GM12801 (cell line): ENCODE measurements around the gene TBC1D24.

Experiments used
- TF ChIP-seq, protein P1 (sequence below): IDR thresholded peaks from one replicate; pipeline ENCODE4 v1.5.1; 2011; ENCODE audit warnings: control low read depth; ENCODE audit not compliant: insufficient read length; ENCODE audit errors: extremely low read depth

TBC1D24 gene

DNA sequence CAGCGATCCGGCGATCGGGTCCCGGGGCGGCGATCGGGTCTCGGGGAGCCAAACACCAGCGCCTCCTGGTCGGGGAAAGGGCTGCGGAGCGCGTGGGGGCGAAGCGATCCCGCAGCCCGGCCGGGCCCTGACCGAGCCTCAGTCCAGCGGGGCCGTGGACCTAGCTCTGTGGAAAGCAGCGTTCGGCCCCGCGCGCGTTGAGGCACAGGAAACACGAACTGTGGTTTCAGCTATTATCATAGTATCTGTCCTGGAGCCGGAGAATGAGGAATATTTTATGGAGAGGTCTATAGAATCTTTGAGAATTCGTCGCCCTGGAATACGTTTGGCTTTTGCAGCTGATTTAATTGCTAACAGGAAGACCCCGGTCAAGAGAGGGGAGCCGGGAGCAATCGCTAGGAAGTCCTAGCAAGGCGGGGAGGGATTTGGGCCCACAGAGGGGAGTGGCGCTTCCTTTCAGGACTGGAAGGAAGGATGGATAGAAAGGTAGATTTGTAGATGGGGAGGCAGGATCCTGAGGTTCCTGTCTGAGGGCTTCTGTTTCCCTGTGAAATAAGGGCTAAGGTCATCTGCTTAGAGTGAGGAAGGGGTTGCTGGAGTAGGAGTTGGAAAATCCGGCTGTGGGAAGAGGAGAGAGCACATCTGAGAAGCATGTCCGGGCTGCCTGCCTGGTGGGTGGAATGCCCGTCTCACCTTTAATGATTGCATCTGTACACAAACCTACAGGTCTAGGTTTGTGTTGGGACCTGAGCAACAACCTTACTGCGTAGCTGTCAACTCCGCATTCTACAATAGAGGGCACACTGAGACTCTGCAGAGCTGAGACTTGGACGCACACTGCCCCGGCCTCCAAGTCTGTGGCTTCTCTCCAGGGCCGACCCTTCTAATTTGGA lies 44.9 kb upstream of the TBC1D24 start:
- TF ChIP-seq, protein P1, sequence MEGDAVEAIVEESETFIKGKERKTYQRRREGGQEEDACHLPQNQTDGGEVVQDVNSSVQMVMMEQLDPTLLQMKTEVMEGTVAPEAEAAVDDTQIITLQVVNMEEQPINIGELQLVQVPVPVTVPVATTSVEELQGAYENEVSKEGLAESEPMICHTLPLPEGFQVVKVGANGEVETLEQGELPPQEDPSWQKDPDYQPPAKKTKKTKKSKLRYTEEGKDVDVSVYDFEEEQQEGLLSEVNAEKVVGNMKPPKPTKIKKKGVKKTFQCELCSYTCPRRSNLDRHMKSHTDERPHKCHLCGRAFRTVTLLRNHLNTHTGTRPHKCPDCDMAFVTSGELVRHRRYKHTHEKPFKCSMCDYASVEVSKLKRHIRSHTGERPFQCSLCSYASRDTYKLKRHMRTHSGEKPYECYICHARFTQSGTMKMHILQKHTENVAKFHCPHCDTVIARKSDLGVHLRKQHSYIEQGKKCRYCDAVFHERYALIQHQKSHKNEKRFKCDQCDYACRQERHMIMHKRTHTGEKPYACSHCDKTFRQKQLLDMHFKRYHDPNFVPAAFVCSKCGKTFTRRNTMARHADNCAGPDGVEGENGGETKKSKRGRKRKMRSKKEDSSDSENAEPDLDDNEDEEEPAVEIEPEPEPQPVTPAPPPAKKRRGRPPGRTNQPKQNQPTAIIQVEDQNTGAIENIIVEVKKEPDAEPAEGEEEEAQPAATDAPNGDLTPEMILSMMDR, result no peak

DNA sequence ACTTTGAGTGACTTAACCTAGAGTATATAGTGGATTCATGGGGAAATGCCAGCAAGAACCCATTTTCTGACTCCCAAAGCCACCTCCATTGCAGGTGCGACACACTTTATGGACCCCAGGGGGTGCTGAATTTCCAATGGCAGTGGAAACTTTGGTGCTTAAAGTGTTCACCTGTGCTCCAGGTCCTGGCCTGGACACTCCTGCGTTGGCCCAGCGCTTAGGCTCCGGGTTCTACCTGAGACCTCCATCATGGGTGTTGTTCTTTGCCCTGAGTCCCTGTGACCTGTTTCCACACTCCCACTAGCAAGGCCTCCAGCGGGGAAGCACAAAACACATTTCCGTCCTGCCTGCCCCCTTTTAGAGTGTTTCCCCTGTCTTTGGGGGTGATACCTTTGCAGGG lies 42.6 kb upstream of the TBC1D24 start:
- TF ChIP-seq, protein P1, result no peak

DNA sequence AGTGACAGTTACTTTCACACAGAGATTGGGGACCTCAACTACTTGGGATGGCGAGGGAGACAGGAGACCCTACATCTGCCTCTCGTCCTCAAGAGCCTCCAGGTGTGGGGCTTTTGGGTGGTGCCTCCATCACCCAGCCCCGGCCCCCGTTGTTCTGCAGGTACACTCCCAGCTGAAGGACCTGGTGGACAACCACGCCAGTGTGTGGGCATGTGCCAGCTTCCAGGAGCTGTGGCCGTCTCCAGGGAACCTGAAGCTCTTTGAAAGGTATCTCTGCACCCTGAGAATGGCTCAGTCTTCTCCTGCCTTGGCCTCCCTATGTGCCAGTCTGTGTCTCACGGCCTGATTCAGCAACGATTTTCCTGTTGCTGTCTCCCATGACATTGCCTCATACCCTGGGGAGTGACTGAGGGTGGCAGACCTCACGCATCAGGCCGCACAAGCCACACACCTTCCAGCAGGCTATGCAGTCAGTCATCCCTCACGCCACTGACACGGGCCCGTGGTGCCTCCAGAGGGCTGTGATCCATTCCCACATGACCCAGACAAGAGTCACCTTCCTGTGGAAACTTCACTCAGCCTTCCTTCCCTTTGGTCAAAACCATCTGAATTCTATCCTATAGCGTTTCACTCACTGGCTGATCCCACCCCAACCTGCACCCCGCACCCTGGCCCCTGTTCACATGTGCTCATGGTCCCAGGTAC lies 42.0 kb upstream of the TBC1D24 start:
- TF ChIP-seq, protein P1, result no peak

DNA sequence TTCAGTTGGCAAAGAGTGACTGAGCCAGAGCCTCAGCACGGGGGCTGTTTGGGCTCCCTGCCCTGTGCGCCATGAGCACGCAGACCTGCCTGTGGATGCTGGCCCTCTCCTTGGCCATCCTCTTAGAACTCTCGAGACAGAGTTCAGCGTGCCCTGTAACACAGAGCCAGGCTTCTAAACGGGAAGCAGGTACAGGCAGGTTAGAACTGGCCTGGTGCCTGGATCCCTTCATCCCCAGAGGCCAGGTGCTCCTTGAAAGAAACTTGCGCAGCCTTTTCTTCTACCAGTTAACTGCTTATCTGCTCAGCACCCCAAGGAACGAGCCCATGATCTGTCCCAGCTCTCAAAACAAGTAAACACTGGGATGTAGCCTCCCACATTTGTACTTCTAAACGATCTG lies 38.8 kb upstream of the TBC1D24 start:
- TF ChIP-seq, protein P1, result no peak

DNA sequence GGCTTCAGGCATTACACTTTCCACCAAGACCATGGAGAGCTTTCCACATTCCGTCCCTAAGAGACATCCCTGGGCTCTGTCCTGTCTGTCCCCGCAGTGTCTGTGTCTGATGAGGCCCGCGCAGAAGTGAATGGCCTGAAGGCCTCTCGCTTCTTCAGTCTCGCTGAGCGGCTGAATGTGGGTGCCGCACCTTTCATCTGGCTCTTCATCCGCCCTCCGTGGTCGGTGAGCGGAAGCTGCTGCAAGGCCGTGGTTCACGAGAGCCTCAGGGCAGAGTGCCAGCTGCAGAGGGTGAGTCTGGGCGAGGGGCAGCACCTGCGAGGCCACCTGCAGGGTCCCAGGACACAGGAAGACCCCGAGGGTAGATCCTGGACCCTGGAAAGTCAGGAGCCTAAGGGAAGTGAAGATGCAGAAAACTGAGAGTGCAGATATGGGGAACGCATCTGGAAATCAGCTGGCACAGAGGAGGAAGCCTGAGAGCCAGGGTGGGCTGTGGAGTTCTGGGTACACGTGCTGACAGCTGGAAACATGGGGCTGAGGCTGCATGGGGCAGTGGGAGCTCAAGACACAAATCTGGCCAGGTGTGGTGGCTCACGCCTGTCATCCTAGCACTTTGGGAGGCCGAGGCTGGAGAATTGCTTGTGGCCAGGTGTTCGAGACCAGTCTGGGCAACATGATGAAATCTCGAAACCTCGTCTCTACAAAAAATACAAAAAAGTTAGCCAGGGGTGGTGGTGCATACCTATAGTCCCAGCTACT lies 37.7 kb upstream of the TBC1D24 start:
- TF ChIP-seq, protein P1, result no peak

DNA sequence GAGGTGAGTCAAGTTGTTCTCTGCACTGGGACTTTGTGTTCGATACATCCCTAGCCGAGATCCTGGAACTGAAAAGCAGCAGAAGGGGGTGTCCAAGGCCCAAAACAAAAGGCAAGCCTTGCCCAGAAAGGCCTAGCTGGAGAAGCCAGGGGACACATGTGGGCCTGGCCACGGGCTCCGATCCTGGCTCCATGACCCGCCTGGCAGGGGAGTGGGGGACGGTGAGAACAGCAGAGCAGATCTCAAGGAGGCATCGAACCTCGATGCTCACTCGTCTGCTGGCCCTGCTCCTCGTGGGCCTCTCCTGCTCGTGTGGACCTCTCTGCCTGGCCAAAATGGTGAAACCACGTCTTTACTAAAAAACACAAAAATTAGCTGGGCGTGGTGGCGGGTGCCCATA lies 36.8 kb upstream of the TBC1D24 start:
- TF ChIP-seq, protein P1, result no peak

DNA sequence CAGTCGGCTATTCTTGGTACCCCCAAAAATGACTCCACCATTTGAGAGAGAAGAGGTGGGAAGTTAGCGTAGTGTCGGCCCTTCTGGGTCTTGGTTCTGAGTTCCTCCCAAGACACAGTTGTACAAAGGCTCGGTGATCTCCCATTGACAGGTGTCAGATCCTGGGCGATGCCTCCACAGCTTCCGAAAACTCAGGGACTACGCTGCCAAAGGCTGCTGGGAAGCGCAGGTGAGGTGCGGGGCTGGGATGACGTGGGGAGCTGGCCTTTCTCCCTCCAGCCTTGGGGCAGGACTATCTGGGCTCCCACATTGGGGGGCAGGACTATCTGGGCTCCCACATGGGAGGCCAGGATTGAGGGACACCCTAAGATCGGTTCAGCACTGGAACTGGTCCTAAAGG lies 35.3 kb upstream of the TBC1D24 start:
- TF ChIP-seq, protein P1, result no peak
